Spleen (tissue), 7 donors: Measurements from ENCODE around the gene ERG.

Experiments used
- POLR2A ChIP-seq, 3 donors: fragments of 450-650 bp; IDR thresholded peaks; one replicate each; pipeline ENCODE4 v1.5.1; 2017; ENCODE audit warnings: antibody characterized with exemption in 3 of 3, mild to moderate bottlenecking in 1 of 3
- TF ChIP-seq, protein P1 (sequence below), 11 experiments: fragments of 200-600 bp in 7 of 11; fragments of 450-650 bp in 4 of 11; sonication (generic) in 4 of 11; IDR thresholded peaks in 8 of 11; conservative IDR thresholded peaks in 3 of 11; 1 replicate in 7 of 11; 2 replicates in 4 of 11; pipeline versions ENCODE4 v1.4.0 to v1.8.0; 2016 to 2021; ENCODE audit warnings: antibody characterized with exemption in 11 of 11, inconsistent platforms in 4 of 11, mild to moderate bottlenecking in 1 of 11
- donor health status: DM: no; HTN: no; CAD: no; lungs with moderate emphysema.
- donor health status: DM: no; HTN: no; CAD: no.
- donor health status: DM: no; HTN: no; CAD: no.

DNA sequence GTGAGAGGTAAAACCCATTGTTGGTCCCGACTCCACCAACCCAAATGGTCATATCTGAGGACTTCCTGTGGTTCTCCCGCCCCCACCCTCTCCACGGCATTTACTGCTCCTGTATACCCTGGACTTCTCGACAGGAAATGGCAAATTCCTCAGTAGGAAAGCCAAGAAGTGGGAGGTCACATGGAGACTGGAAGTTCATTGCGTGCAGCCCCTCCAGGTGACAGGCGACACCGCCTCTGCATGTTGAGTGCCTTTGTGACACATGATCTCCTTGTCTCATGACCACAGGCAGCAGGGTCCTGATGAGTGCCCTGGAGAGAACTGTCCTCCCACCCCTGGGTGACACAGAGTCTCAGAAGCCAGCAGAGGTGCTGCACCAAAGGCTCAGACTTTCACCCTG lies 24.2 kb downstream of the ERG start:
- TF ChIP-seq, protein P1, sequence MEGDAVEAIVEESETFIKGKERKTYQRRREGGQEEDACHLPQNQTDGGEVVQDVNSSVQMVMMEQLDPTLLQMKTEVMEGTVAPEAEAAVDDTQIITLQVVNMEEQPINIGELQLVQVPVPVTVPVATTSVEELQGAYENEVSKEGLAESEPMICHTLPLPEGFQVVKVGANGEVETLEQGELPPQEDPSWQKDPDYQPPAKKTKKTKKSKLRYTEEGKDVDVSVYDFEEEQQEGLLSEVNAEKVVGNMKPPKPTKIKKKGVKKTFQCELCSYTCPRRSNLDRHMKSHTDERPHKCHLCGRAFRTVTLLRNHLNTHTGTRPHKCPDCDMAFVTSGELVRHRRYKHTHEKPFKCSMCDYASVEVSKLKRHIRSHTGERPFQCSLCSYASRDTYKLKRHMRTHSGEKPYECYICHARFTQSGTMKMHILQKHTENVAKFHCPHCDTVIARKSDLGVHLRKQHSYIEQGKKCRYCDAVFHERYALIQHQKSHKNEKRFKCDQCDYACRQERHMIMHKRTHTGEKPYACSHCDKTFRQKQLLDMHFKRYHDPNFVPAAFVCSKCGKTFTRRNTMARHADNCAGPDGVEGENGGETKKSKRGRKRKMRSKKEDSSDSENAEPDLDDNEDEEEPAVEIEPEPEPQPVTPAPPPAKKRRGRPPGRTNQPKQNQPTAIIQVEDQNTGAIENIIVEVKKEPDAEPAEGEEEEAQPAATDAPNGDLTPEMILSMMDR (IDR thresholded peaks at IDR 0.05 in 8 of 11, conservative IDR thresholded peaks at IDR 0.05 in 3 of 11): no peak
- no peak for TF ChIP-seq POLR2A (IDR thresholded peaks at IDR 0.05)
